GM21360 (cell line): Measurements from ENCODE around the gene PRKACA.

Experiments
- ATAC-seq: cut with Tn5 transposase; IDR thresholded peaks from one replicate; pipeline ENCODE4 v1.9.1; 2021; ENCODE audit warnings: mild to moderate bottlenecking, moderate library complexity; ENCODE audit not compliant: unreplicated experiment

The PRKACA gene

DNA sequence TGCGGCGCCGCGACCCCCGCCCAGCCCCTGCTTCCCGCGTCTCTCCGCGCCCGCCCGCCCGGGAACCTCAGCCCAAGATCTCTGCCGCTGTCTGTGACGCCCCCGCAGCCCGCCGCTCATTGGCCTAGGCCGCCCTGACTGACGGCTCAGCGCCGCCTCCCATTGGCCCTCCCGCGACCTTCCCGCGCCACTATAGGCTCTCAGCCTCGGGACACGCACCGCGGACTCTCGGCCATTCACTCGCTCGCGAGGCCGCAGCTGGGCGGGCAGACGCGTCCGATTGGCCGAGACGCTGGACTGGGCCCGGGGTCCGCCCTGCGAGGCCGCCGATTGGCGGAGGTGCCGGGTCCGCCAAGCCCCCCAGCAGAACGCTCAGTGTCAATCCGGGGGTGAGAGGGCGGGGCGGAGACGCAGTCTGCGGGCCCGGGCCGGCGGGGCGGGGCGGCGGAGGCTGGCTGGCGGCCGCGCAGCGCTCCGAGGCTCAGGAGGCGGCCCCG is at the start of gene PRKACA:
Gene PRKACA, minus strand, starts transcription at position 95 of the 497 bp plus-strand sequence. CDS start 215 bp downstream, outside the sequence.
- peak; percentile 90 for ATAC-seq

DNA sequence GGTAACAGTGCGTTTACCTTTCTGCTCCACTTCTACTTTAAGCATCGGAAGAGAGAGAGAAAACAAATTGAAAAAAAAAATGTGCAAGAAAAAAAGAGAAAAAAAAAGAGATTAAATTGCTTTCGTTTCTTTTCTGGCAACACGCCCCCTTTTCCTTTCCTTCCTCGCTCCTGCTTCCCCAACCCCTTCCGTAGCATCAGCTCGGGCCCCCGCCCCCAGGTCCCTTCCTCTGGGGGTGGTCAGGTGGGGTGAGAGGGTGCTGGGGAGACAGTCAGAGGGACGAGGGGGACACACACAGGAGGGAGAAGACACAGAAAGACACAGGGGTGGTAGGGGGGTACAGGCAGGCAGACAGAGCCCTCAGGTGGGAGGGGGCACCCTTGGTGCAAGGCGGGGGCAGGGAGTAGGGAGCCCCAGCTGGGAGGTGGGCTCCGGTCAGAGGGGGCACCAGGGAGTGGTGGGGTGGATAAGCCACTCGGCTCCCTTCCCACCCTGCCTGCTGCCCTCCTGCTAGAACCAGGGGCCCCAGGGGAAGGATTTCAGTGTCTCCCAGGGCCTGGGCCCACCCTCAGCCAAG is 49.5 kb upstream of the PRKACA start:
- ATAC-seq, result no peak

DNA sequence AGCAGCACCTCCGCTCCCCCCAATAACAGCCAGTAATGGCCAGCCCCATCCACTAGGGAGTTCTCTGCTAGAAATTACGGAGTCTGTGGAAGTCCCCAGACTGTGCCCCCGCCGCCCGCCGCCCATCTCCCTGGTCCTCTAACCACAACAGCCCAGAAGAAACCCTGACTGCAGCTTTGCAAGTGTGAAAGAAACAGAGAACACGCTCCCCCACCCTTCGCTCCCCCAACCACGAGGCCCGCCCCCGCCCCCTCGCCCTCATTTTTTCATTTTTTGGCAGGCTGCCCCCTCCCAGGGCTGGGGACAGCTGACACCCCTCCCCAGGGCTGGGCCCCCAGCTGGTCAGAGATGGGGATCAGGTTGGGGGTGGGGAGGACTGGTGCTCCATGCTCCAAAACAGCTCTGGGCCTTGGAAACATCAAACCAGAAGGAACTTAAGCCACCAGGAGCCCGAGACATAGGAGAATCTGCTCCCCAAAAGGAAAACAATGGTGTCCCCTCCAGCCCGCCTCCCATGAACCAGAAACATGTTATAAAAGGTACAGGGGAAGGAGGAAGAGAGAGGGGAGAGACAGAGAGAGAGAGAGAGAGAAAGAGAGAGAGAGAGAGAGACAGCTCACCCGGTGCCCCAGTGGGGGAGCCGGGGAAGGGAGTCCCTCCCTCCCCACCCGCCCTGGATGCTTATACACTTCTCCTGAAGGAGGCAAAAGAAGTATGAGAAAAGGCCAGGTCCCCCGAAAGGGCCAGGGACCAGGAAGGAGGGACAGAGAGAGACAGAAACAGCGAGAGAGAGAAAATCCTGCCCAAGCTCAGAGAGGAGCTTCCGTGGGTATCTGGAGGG is 48.6 kb upstream of the PRKACA start:
- ATAC-seq, result no peak

DNA sequence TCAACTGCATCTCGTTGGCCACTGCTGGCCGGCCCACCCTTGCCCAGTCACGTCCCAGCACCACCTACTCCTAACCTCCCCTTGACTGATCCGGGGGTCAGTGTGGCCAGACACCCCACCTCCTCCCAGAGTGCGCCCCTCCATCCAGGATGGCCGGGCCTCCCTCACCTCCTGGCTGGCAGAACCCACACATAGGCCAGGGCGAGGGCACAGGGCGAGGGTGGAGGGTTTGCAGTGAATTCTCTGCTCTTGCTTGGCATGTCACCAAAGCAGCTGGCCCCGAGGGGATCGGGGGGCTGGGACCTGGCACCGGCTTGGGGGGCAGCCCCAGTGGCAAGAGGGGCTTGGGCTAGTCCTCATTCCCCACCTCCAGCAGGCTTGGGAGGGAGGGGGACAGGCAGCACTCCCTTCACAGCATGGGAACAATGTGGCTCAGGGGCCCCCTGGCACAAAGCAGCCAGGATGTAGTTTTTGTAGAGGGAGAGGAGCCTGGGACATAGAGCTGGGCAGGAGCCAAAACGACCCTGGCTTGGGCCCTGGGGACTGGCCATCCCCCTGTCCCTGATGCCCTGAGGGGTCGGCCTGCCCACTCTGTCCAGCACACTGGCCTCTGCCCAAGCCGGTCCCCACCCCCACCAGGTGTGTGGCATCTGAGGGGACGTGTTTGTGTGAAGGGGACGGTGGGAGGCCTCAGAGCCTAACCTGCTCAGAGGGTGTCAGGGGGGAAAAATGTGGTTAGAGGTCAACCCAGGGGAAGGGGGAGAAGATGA is 47.3 kb upstream of the PRKACA start:
- ATAC-seq, result no peak

DNA sequence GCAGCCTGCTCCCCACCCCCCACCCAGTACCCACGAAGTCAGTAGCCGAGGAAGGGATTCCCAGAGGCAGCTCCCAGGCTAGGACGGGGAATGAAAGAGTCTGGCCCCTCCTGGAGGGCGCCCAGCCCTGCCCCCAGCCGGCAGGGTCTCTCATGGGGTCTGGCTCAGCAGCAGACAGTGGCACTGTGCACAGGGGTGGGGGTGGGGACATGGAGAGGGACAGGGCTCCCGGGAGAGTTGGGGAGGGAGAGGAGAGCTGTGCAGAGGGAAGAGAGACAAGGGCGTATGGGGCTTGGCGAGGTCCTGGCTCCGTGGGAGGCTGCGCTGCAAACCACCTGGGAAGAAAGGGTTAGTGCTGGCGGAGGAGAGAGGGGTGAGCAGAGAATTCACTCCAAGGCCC is 46.5 kb upstream of the PRKACA start:
- no peak for ATAC-seq

DNA sequence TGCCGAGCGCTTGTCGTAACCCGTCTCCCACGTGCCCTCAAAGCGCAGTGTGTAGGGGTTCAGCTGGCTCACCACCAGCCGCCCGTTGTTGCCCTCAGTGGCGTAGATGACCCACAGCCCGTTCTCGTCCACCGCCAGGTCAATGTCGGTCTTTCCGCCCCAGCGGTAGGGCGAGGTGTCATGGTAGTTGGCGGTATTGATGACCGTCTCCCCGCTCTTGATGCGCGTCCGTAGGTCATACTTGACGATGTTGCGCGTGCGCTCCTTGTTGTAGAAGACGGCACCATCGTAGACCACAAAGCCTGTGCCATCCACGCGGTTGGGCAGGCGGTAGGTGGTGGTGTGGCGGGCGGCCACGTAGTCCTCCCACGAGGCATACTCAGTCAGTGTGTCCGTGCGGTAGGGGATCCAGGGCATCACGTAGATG is 45.3 kb upstream of the PRKACA start:
- ATAC-seq, result no peak

DNA sequence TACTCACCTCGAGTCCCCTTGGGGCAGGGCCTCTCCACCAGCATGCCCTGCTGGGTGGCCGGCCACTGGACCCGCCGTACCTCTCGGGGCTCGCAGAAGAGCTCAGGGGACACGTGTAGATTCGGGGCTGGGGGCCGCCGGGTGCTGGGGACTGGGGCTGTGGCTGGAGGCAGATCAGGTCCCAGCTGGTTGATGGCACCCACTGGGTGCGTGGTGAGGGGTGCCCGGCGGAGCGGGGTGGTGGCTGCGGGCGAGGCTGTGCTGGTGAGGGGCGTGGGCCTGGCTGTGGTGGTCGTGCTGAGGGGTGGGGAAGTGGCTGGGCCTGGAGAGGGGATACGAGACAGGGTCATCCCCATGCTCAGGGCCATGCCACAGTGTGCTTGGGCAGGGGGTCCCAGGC is 43.7 kb upstream of the PRKACA start:
- ATAC-seq, result no peak

DNA sequence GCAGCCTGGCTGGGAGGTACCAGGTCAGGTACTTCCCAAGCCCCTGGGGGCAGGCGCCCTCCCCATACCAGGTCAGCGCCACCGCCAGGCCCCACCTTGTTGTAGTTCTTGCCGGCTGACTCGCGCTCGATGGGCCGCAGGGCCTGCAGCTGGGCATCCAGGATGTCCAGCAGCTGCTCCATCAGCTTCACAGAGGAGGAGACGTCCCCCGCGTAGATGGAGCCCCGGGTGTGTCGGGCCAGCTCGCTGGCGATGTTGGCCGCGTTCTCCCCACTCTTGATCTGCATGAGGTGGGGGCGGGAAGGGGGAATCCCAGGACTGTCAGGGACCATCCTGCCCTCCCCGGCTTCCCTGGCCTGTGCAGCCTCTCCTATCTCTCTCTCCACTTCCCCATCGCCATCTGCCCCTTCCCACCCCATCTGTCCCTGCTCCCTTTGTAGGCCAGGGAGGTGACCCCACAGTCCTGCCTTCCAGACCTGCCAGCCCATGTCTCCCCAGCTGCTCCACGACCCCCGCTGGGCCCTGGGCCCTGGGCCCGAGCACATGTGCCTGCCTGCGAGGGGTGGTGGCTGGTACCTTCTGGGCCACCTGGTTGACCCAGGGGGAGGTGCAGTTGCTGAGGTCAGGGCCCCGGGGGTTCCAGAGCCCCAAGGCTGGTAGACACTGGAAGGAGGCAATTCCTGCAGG is 42.6 kb upstream of the PRKACA start:
- ATAC-seq, result no peak

DNA sequence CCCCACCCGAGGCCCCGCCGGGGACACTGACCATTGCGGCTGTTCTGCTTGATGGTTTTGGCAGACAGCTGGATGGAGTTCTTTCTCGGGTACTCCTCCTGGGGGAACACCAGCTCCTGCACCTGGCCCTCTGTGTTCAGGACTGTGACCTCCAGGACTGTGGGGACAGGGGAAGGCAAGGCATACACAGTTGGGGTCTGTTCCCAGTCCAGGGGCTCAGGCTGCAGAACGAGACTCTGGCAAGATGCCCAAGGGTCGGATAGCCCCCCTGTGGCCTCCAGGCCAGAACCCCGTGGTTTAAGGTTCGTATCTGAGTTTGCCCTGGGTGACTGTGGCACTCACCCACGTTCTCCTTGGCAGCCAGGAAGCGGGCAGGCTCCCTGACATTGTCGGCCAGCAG is 41.5 kb upstream of the PRKACA start:
- no peak for ATAC-seq

DNA sequence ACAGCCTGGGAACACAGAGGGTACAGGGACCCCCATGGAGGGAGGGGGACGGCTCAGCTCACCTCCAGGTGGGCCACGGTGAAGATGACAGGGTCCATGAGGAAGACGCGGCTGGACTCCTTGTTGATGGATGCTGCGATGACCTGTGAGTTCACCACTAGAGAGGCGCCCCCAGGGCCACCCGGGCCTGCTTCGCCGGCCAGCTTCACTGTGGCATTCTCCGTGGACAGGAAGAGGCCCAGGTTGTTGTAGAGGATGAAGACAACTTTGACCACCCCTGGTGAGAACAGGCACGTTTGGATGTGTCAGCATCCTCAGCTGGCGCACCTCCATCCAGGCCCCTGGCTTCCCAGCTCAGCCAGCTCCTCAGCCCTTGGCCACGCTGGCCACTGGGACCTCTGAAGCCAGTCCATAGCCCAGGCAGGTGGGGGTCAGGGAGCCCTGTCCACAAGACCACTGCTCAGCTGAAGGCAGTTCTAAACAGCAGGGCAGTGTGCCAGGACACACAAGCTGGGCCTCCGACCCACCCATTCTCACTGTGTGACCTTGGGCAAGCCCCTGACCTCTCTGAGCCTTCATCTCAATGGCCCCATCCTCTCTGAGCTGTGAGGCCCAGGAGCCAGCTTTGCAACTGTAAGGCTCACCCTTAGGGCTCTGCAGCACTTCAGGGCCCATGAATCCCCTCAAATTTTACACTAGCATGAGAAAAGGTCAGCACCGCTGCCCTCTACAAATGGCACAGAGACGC is 40.9 kb upstream of the PRKACA start:
- no peak for ATAC-seq

DNA sequence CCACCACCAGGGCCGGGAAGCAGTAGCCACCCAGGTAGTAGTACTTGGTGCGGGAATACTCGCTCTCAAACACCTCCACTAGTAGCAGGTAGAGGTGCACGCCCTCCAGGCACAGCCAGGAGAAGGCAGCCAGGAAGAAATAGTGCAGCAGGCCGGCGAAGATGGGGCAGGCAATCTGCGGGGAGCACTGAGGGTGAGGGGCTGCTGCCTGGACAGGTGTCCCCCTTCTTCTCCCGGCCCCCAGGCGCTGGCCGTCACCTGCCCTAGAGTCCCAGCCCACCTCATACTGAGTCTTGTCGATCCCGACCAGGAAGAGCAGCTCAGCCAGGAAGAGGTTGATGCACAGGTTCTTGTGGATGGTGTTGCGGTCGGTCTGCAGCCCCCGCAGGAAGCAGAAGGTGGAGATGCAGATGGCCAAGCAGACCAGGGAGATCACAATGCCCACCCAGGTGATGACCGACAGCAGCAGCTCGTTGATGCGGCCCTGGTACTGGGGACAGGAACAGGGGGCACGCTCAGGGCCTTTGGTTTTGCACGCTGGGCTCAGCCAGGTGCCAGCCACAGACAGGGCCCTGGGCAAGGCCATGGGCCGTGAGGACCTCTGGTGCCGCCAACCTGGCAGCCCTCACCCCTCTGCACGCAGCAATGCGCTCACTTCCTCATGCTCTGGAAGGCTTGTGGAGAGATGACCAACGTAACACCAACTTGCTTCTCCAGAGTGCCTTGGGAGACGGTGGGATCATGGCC is 39.6 kb upstream of the PRKACA start:
- ATAC-seq, result no peak

DNA sequence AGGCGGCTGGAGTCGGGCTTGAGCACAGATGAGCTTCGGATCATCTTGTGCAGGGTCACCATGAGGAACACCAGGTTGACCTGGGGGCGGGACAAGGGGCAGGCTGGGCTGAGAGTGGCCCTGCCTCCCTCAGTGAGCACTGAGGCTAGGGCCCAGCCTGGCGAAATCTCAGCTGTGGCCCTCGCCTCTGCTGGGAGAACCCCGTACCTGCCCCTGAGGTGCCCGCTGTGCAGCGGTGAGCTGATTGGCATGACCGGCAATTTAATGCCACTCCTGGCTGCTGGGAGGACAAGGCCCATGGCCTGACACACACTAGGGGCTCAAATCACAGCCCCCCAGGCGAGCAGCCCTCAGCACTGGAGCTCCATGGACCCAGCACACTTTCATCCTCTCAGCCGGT is 38.6 kb upstream of the PRKACA start:
- no peak for ATAC-seq

DNA sequence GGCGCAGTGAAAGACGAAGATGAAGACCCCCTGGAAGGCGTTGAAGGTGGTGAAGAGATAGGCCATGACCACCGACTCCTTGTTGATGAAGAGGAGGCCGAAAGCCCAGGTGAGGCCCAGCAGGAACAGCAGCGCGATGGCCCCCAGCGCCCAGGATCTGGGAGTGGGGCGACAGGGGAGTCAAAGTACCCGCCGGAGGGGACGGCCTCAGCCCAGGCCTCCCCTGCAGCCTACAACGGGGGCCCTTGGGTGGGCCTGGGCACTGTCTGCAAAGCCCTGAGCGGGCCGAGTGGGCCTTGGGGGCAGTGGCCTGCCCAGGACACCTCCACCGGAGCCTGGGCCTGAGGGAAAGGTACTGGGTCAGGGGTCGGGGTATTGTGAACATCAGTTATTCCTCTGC is 37.8 kb upstream of the PRKACA start:
- no peak for ATAC-seq

DNA sequence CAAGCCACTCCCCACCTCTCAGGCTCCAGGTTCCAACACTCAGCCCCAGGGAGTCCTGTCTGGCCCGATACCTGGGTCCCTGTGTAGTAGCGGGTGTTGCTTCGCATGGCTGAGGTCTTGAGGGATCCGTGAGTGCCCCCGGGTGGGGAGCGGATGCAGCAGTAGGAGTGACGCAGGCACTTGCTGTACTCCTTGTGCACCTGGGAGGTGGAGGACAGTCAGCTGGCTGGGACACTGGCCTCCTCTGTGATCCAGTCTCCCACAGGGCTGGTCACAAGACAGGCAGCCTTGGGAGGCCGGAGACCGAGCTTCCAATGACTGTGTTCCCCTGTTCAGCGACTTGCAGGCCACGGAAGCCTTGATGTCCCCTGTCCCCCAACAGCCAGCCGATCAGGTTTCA is 35.2 kb upstream of the PRKACA start:
- no peak for ATAC-seq

DNA sequence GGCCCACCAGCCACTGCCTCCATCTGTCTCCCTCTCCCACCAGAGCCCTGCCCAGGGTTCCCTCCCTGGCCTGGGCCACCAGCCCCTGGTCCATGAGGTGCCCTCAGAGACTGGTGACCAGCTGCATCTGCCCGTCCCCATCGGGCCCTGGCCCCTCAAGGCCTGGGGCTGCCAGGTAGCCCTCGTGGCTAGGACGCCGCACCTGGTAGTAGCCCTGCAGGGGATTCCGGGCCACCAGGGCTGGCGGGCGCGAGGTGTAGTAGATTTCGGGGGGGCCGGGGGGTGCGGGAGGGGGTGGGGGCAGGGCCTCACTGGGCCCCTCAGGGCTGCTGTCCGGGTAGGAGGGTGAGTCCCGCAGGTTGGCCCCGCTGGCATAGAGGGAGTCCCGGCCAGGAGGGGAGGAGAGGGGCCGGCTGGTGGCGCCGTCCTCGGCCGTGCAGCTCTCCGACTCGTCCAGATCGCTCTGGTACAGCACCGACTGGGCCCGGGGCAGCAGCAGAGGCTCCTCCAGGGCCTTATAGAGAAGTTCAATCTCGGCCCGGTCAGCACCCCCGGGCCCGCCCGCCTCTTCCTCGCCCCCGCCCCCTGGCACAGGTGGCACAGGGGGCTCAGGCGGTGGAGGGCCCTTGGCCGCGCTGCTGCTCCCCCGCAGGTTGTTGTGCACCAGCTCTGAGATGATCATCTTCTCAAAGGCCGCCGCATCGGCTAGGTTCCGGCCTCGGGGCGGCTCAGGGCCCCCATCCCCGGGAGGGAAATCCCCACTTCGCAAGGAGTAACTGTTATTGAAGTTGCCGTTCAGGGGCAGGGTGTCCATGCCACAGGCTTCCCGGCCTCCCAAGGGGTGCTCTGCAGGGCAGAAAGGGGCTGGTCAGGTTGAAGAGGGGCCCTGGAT is 33.5 kb upstream of the PRKACA start:
- no peak for ATAC-seq

DNA sequence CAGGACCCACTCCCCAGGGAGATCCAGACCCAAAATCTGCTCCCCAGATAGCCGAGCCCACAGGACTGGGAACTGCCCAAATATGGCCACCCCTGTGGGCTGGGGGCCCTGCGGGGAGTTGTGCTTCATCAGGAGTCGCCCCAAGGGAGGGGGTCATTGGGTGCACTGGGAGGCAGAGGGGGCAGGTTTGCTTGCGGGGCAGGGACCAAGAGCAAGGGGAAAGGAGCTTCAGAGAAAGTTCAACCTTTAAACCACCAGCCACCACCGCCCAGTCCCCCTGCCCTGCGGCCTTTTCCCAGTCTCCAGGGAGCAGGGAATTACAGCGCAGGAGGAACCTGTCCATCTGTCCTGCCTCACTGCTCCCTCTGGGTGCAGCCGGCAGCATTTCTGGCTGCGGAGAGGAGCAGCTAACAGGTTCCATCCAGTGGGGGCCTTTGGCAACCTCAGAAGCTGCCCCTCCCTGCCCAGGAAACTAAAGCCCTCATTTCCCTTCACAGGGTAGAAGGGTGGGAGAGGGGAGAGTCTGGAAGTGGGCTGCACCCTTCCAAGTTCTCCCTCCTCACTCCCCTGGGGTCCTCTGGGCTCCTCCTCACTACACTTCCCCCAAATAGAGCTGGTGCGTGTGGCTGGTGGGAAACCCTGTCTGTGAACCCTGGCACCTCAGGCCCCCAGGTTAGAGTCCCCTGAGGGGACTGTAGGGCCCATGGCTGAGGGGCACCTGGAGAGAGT is 32.6 kb upstream of the PRKACA start:
- ATAC-seq, result no peak

DNA sequence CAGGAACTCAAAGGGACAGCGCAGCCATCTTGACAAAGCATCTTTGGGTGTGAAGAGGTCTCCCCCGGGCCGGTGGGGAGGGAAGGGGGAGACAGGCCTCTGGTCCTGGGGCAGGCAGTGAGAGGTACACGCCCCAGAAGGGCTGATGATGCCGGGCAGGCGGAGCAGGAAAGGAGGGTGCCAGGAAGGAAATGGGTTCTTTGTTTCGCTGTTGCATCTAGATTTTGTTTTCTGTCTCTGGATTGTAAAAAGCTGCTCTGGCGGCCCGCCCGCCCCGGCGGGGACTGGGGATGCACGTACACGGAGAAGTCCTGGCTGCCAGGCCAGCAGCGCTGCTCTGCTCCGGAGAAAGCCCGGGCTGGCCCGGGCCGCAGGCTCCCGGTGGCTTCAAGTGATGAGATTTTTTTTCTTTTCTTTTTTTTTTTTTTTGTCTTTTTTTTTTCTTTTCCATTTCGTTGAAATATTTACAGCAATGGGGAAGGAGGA is 32.0 kb upstream of the PRKACA start:
- no peak for ATAC-seq
